ENCODE data around the gene PM20D1.
A peak's percentile ranks its signal among the peaks of the same experiment; 100 is the strongest.

Gene PM20D1

GRCh38 chr1:205803986-205804385, 45.9 kb downstream of the PM20D1 start:
- no peak for DNase-seq

- no peak for DNase-seq
Measured at GRCh38 chr1:205802060-205802459, 47.9 kb downstream of the PM20D1 start.

GRCh38 chr1:205800981-205801703, 48.8 kb downstream of the PM20D1 start:
- no peak for DNase-seq

- no peak for DNase-seq
Measured at GRCh38 chr1:205800427-205800826, 49.5 kb downstream of the PM20D1 start.

GRCh38 chr1:205798577-205798976, 51.4 kb downstream of the PM20D1 start:
- no peak for DNase-seq

GRCh38 chr1:205797168-205797567, 52.8 kb downstream of the PM20D1 start:
- no peak for DNase-seq

- no peak for DNase-seq
Measured at GRCh38 chr1:205794011-205794730, 55.8 kb downstream of the PM20D1 start.

- DNase-seq: no peak
Measured at GRCh38 chr1:205792961-205793673, 56.8 kb downstream of the PM20D1 start.

- DNase-seq: no peak
Measured at GRCh38 chr1:205792481-205792881, 57.5 kb downstream of the PM20D1 start.

GRCh38 chr1:205791568-205792180, 58.3 kb downstream of the PM20D1 start:
- DNase-seq: peak; percentile 71 to 80

GRCh38 chr1:205787287-205787916, 62.5 kb downstream of the PM20D1 start:
- no peak for DNase-seq

- no peak for DNase-seq
Measured at GRCh38 chr1:205786601-205787000, 63.3 kb downstream of the PM20D1 start.

GRCh38 chr1:205785446-205785845, 64.5 kb downstream of the PM20D1 start:
- no peak for DNase-seq

GRCh38 chr1:205783904-205784303, 66.0 kb downstream of the PM20D1 start:
- peak in 1 of 2 donors; percentile 25 for DNase-seq

- peak in 1 of 2 donors; percentile 25 for DNase-seq
Measured at GRCh38 chr1:205783433-205783795, 66.5 kb downstream of the PM20D1 start.

- no peak for DNase-seq
Measured at GRCh38 chr1:205782627-205783432, 67.1 kb downstream of the PM20D1 start.

- DNase-seq: no peak
Measured at GRCh38 chr1:205780335-205780734, 69.6 kb downstream of the PM20D1 start.
